KMS-11 (cell line): Measurements from ENCODE around the gene TOX2.

Experiments
- H2AFZ ChIP-seq: fragments of 200-600 bp; sonication (generic); 2 replicates; pipeline ENCODE4 v1.6.1; 2016; ENCODE audit warnings: antibody characterized with exemption, mixed run types, low read depth
- H3K27ac ChIP-seq: fragments of 200-600 bp; sonication (generic); 2 replicates; pipeline ENCODE4 v1.6.1; 2016; ENCODE audit warnings: mild to moderate bottlenecking, mixed run types
- H3K27me3 ChIP-seq: fragments of 200-600 bp; sonication (generic); 2 replicates; pipeline ENCODE4 v1.6.1; 2017; ENCODE audit warnings: mild to moderate bottlenecking, low read depth, mixed run types, moderate library complexity; ENCODE audit not compliant: insufficient read depth
- H3K36me3 ChIP-seq: fragments of 200-600 bp; sonication (generic); 2 replicates; pipeline ENCODE4 v1.6.1; 2017; ENCODE audit warnings: mild to moderate bottlenecking, mixed run types; ENCODE audit not compliant: insufficient read depth
- H3K4me1 ChIP-seq: fragments of 200-600 bp; sonication (generic); 2 replicates; pipeline ENCODE4 v1.6.1; 2016; ENCODE audit warnings: mild to moderate bottlenecking, low read depth, mixed run types; ENCODE audit not compliant: poor library complexity, severe bottlenecking
- H3K4me2 ChIP-seq: fragments of 200-600 bp; sonication (generic); 2 replicates; pipeline ENCODE4 v1.7.0; 2016; ENCODE audit warnings: mild to moderate bottlenecking, mixed run types
- H3K4me3 ChIP-seq: fragments of 200-600 bp; sonication (generic); IDR thresholded peaks from 2 replicates; pipeline ENCODE4 v1.6.1; 2017; ENCODE audit warnings: low read depth, low read length, mixed read lengths; ENCODE audit not compliant: insufficient read depth
- H3K79me2 ChIP-seq: fragments of 200-600 bp; sonication (generic); 2 replicates; pipeline ENCODE4 v1.6.1; 2016; ENCODE audit warnings: low read depth, mixed run types; ENCODE audit not compliant: insufficient read depth
- H3K9ac ChIP-seq: fragments of 200-600 bp; sonication (generic); 2 replicates; pipeline ENCODE4 v1.6.1; 2016; ENCODE audit warnings: mild to moderate bottlenecking, mixed run types
- H4K20me1 ChIP-seq: fragments of 200-600 bp; sonication (generic); 2 replicates; pipeline ENCODE4 v1.6.1; 2016; ENCODE audit warnings: mild to moderate bottlenecking, mixed run types; ENCODE audit not compliant: insufficient read depth
- CTCF ChIP-seq: fragments of 200-600 bp; sonication (generic); conservative IDR thresholded peaks from 2 replicates; pipeline ENCODE4 v1.6.1; 2017; ENCODE audit warnings: low read depth, mild to moderate bottlenecking, antibody characterized with exemption, low read length, moderate library complexity, mixed read lengths

The TOX2 gene

GRCh38 chr20:43893930-43894329 is 20.7 kb upstream of the TOX2 start:
- Histone ChIP-seq H3K27ac (no peak overlapping the region), H3K4me1 (no peaks in the 10 kb centered on the region), H2AFZ (no peak overlapping the region), H3K4me3 (no peak overlapping the region), H3K4me2 (no peak overlapping the region), H3K79me2 (no peaks in the 10 kb centered on the region), H3K27me3 (no peaks in the 10 kb centered on the region), H4K20me1 (no peaks in the 10 kb centered on the region), H3K9ac (no peak overlapping the region), H3K36me3 (no peaks in the 10 kb centered on the region)
- TF ChIP-seq CTCF = no peak

GRCh38 chr20:43894491-43894890 is 20.2 kb upstream of the TOX2 start:
- H3K27me3 ChIP-seq = no peaks in the 10 kb centered on the region
- H3K79me2 ChIP-seq = no peaks in the 10 kb centered on the region
- no peaks in the 10 kb centered on the region for H3K36me3 ChIP-seq
- H3K4me1 ChIP-seq = no peaks in the 10 kb centered on the region
- no peak overlapping the region for H3K4me2 ChIP-seq
- no peaks in the 10 kb centered on the region for H4K20me1 ChIP-seq
- no peak for TF ChIP-seq CTCF
- H2AFZ ChIP-seq = no peak overlapping the region
- H3K9ac ChIP-seq = no peak overlapping the region
- no peak overlapping the region for H3K4me3 ChIP-seq
- H3K27ac ChIP-seq = no peak overlapping the region

GRCh38 chr20:43895235-43895634 is 19.4 kb upstream of the TOX2 start:
- H3K9ac ChIP-seq = no peak overlapping the region
- H4K20me1 ChIP-seq = no peaks in the 10 kb centered on the region
- H3K27ac ChIP-seq = no peak overlapping the region
- H3K79me2 ChIP-seq = no peaks in the 10 kb centered on the region
- no peak for TF ChIP-seq CTCF
- no peaks in the 10 kb centered on the region for H3K36me3 ChIP-seq
- no peaks in the 10 kb centered on the region for H3K27me3 ChIP-seq
- no peak overlapping the region for H3K4me2 ChIP-seq
- no peak overlapping the region for H2AFZ ChIP-seq
- H3K4me1 ChIP-seq = no peaks in the 10 kb centered on the region
- no peak overlapping the region for H3K4me3 ChIP-seq

GRCh38 chr20:43899274-43900120 is 15.2 kb upstream of the TOX2 start:
- H3K9ac ChIP-seq = no peak overlapping the region
- no peaks in the 10 kb centered on the region for H3K27me3 ChIP-seq
- H4K20me1 ChIP-seq = no peaks in the 10 kb centered on the region
- no peaks in the 10 kb centered on the region for H3K4me1 ChIP-seq
- no peaks in the 10 kb centered on the region for H3K36me3 ChIP-seq
- H2AFZ ChIP-seq = no peak overlapping the region
- no peaks in the 10 kb centered on the region for H3K79me2 ChIP-seq
- H3K4me3 ChIP-seq = no peak overlapping the region
- no peak overlapping the region for H3K4me2 ChIP-seq
- no peak overlapping the region for H3K27ac ChIP-seq
- no peak for TF ChIP-seq CTCF
